ENCODE measurements around the gene P2RX1. TPM values are rescaled to one million over a fixed set of nuclear protein-coding genes. Genes with fewer than 3 reads are reported as not detected.

Gene P2RX1
- total RNA-seq, 4 donors from 2014 or later, result 0.87 to 8.6 (median 4.9) TPM

DNA sequence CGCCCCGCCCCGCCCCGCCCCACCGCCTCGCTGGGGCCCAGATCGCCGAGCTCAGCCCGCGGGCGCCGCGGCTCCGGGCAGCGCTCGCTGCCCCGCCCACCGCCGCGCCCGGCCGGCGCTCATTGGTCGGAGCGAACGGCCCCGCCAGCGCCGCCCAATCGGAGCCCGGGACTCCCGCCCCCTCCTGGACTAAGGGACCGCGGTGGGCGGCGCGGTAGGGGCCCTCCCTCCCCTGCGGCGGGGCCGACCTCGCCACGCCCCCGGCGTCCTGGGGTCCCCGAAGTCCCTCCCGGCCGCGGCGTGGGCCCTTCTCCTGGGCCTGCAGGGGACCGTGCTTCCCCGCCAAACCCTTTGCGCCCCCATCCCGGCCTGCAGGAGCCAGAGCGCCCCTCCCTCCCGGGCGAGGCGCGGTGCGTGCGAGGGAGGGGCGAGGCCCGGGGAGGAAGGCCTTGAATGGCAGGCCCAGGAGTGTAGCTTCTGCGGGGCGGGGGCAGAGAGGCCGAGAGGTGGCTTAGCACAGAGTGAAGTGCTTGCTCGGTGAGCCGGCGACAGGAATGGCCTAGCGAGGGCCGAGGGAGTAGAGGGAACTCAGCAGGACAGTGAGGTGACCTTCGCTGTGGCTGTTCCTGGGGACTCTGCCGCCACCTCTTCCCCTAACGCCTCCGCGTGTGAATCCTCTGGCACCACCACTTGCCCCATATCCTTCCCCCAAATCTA is 23.1 kb downstream of the P2RX1 start, which contains the start of gene CAMKK1:
TSS of gene CAMKK1 (minus strand) at position 51 of the 717 bp plus-strand sequence. CDS start 7,366 bp downstream, outside the sequence.
- Histone ChIP-seq H3K4me3 (peak within 1 kb of the TSS; percentile 63 to 75 (median 64)), H3K9me3 (no peaks in the 10 kb centered on the region), H3K27me3 (no peaks in the 10 kb centered on the region), H3K4me1 (peaks cover 0 to 67% (median 33%) of the 10 kb centered on the region in 4 donors), H3K36me3 (no peaks in the 10 kb centered on the region), H3K27ac (peak within 1 kb of the TSS; percentile 59 to 80 (median 77))
- WGBS, 2 donors, result 11 to 12% methylated on average over 9 to 32 of the region's 75 CpGs
- peak; percentile 61 to 70 for DNase-seq (ENCODE audit: low spot score in 2 of 2)
- TF ChIP-seq, protein P1, sequence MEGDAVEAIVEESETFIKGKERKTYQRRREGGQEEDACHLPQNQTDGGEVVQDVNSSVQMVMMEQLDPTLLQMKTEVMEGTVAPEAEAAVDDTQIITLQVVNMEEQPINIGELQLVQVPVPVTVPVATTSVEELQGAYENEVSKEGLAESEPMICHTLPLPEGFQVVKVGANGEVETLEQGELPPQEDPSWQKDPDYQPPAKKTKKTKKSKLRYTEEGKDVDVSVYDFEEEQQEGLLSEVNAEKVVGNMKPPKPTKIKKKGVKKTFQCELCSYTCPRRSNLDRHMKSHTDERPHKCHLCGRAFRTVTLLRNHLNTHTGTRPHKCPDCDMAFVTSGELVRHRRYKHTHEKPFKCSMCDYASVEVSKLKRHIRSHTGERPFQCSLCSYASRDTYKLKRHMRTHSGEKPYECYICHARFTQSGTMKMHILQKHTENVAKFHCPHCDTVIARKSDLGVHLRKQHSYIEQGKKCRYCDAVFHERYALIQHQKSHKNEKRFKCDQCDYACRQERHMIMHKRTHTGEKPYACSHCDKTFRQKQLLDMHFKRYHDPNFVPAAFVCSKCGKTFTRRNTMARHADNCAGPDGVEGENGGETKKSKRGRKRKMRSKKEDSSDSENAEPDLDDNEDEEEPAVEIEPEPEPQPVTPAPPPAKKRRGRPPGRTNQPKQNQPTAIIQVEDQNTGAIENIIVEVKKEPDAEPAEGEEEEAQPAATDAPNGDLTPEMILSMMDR (IDR thresholded peaks at IDR 0.05), result peak in 2 of 5 experiments; percentile 25 to 26
- TF ChIP-seq EP300 (IDR thresholded peaks at IDR 0.05), result no peak

DNA sequence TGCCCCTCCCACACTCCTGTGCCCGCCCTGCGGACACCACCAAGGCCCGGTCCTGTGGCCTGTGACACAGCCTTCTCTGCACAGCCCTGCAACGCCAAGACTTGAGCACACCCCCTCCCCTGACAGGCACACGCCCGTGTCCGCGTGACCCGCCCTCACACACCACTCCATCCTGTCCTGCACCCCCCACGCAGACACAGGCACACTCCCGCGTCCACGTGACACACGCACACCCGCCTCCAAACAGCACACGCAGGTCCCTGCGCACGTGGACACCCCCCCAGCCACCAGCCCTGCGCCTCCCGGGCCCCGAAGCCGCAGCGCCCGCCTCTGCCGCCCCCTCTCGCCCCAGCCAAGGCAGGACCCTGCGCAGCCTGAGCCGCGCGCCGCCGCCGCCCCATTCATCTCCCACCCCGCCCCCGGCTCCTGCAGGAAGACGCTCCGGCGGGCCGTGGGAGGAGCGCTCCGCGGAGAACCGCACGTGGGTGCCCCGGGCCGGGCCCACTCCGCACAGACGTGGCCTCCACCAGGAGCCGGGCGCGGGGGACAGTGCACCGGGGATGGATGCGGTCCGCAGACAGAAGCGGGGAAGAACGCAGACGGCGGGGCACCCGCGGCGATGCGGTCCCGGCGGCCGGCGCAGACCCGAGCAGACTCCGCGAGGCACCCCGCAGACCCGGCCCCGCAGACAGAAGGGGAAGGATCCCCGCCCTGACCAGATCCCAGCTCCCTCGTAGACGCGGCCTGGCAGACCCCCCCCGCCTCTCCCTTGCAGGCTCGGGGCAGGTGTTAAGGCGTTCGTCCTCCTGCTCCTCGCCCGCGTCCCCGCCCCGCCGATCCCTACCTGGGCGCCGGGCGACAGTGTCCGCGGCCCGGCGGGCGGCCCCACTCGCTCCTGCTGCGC is 23.9 kb downstream of the P2RX1 start:
- Histone ChIP-seq H3K27me3 (no peaks in the 10 kb centered on the region), H3K27ac (peak overlapping the region; percentile 49 to 80 (median 71)), H3K4me1 (peaks cover 0 to 75% (median 37%) of the 10 kb centered on the region in 4 donors), H3K9me3 (no peaks in the 10 kb centered on the region), H3K36me3 (no peaks in the 10 kb centered on the region), H3K4me3 (peak overlapping the region; percentile 56 to 75 (median 64))
- WGBS, 2 donors, result 1 to 2% methylated on average over 33 to 46 of the region's 96 CpGs
- DNase-seq (ENCODE audit: low spot score in 2 of 2), result peak; percentile 65 to 77
- peak in 1 of 2 donors; percentile 61 for TF ChIP-seq EP300 (IDR thresholded peaks at IDR 0.05)
- TF ChIP-seq, protein P1 (IDR thresholded peaks at IDR 0.05), result peak in 1 of 5 experiments; percentile 10
- peak in 1 of 2 donors; percentile 11 for TF ChIP-seq POLR2A (IDR thresholded peaks at IDR 0.05)

DNA sequence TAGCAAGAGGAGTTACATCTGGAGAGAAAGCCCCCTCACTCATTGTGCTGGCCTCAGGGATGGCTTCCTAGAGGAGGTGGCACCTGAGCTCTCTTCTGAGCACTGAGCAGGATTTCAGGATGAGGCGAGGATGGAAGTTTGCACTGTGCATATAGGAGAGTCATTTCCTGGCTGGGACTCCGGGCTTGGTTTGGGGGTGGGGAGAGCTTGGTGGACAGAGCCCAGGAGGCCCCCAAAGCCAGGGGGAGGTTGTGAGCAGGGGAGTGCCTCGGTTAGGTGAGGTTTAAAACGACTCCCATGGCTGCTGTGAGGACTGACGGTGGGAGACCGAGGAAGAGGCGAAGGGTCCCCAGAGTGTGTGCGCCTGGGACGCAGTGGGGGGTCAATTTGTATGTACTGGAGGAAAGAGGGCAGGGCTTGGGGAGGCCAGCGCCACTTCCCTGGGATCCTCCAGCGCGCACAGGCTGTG is 24.6 kb downstream of the P2RX1 start:
- H3K9me3 ChIP-seq, result no peaks in the 10 kb centered on the region
- DNase-seq (ENCODE audit: low spot score in 2 of 2), result no peak
- H3K27me3 ChIP-seq, result no peaks in the 10 kb centered on the region
- H3K27ac ChIP-seq, result peak overlapping the region; percentile 11 to 80 (median 44)
- 40 to 46% methylated on average over 11 to 12 of the region's 12 CpGs for WGBS, 2 donors
- TF ChIP-seq, protein P1 (IDR thresholded peaks at IDR 0.05), result no peak
- TF ChIP-seq POLR2A (IDR thresholded peaks at IDR 0.05), result no peak
- no peaks in the 10 kb centered on the region for H3K36me3 ChIP-seq
- peak overlapping the region in 3 of 4 donors; percentile 56 to 66 (median 63) for H3K4me3 ChIP-seq
- H3K4me1 ChIP-seq, result peaks cover 0 to 82% (median 40%) of the 10 kb centered on the region in 4 donors

DNA sequence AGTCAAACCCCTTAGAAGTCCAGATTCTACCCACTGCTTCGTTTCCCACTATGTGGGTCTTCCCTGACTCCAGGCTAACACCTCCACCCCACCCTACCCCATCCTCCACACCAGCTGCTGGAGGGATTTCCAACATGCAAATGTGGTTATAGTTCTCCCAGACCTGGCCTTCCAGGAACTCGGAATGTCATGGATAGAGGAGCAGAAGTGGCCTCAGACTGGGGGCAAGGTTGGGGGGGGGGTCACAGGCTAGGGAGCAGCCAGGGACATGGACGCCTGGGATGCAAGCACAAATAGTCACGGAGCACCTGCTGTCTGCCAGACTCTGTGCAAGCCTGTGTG is 25.4 kb downstream of the P2RX1 start:
- no peak for TF ChIP-seq POLR2A (IDR thresholded peaks at IDR 0.05)
- TF ChIP-seq, protein P1 (IDR thresholded peaks at IDR 0.05), result no peak
- no peak for TF ChIP-seq EP300 (IDR thresholded peaks at IDR 0.05)
- WGBS, 2 donors, result 67 to 68% methylated on average over 4 of the region's 4 CpGs
- Histone ChIP-seq H3K4me3 (no peak overlapping the region), H3K36me3 (no peaks in the 10 kb centered on the region), H3K4me1 (peaks cover 0 to 85% (median 44%) of the 10 kb centered on the region in 4 donors), H3K9me3 (no peaks in the 10 kb centered on the region), H3K27me3 (no peaks in the 10 kb centered on the region), H3K27ac (peak overlapping the region in 2 of 4 donors; percentile 82 to 90)
- DNase-seq (ENCODE audit: low spot score in 2 of 2), result no peak
